ENCODE data around the gene NAV3.

- TF ChIP-seq CTCF (IDR thresholded peaks at IDR 0.05), result no peak
- TF ChIP-seq POLR2AphosphoS5 (IDR thresholded peaks at IDR 0.05; ENCODE audit: insufficient read depth in 1 of 2, low read depth in 1 of 2), result no peak
- TF ChIP-seq POLR2A (IDR thresholded peaks at IDR 0.05), result no peak
These were observed 5.3 kb downstream of the NAV3 start for GRCh38 chr12:77835969-77836368.
